ENCODE data around the gene ZNF865.

ZNF865 gene

GRCh38 chr19:55641426-55642152 lies 36.1 kb downstream of the ZNF865 start:
- DNase-seq (ENCODE audit: low read depth), result no peak
- peak overlapping the region; percentile 92 for H3K4me3 ChIP-seq (ENCODE audit: low read depth, low read length)

DNA sequence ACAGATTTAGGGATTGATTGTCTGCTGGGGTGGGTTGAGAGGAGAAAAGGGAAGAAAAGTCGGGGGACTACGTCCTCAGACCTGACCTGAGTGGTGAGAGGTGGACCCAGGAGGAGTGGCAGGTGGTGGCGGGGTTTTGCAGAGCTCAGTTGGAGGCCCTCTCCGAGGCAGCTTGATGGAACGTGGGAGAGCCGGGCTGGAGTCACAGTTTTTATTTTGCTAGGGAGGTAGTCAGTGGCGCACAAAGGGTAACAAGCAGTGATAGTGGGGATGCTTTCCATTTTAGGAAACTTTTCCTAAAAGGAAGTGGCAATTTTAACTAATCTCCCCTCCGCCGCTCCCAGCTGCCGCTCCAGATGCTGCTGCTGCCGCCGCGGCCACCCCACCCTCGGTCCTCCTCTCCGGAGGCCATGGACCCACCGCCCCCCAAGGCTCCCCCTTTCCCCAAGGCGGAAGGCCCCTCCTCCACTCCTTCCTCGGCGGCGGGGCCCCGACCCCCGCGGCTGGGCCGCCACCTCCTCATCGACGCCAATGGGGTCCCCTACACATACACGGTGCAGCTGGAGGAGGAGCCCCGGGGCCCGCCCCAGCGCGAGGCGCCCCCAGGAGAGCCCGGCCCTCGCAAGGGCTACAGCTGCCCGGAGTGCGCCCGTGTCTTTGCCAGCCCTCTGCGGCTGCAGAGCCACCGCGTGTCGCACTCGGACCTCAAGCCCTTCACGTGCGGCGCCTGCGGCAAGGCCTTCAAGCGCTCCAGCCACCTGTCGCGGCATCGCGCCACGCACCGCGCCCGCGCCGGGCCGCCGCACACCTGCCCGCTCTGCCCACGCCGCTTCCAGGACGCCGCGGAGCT lies 36.9 kb downstream of the ZNF865 start:
- DNase-seq (ENCODE audit: low read depth), result no peak
- H3K4me3 ChIP-seq (ENCODE audit: low read depth, low read length), result peak overlapping the region; percentile 92

DNA sequence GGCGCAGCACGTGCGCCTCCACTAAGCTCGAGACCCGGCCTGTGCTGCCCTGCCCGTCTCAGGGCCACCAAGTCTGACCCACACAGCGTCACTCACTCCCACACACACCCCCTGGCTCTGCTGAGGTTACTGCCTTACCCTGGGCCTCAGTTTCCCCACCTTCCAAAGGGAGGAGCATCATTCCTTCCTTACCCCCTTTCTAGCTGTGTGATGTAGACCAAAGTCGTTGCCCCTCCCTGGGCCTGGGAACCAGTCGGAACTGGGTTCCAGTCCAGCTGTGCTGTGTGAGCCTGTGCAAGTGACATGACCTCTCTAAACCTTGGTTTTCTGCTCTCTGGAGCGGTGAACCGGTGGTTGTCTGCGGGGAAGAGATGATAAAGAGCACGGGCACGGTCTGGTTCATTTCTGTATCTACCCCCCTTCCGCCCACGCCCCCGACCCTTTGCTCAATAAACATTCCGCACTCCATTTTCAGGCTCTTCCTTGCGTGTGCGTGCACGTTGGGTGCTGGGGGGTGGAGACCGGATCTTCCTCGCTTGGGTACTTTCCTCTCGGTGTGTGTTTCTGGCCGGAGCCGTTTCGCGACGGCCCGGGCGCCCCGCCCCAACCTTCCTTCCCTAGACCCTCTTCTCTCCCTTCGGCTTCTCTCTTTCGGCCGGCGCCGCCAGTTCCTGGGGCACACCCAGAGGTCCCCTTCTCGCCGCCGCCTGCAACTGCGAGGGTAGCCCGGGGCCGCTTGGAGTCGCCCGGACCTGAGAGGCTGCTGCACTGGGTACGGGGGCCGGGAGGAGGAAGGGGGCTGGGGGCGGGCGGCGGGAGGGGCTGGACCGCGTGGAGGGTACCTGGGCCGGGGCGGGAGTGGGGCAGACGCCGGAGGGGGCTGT lies 37.8 kb downstream of the ZNF865 start, which contains the start of gene ZNF581:
ZNF581 (plus strand) TSS at position 647 of the 884 bp plus-strand sequence. CDS start 923 bp downstream, outside the sequence.
- peak within 1 kb of the TSS; percentile 92 for H3K4me3 ChIP-seq (ENCODE audit: low read depth, low read length)
- DNase-seq (ENCODE audit: low read depth), result peak; percentile 40

DNA sequence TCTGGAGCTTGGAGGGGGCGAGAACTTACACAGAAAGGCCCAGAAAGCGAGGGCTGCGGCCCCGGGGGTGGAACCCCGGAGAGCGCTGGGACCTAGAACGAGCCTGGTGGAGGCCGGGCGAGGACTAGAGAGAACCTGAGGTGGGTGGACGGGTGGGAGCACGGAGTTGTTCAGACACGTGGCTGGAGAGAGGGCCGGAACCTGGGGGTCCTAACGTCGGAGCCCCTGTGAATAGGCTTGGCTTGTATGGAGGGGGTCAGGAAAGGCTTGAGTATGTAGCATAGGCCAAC lies 38.4 kb downstream of the ZNF865 start:
- H3K4me3 ChIP-seq (ENCODE audit: low read depth, low read length), result peak overlapping the region; percentile 92
- DNase-seq (ENCODE audit: low read depth), result no peak

- no peak for DNase-seq (ENCODE audit: low read depth)
- H3K4me3 ChIP-seq (ENCODE audit: low read depth, low read length), result peak overlapping the region; percentile 92
These were observed 38.9 kb downstream of the ZNF865 start for GRCh38 chr19:55644191-55644833.

DNA sequence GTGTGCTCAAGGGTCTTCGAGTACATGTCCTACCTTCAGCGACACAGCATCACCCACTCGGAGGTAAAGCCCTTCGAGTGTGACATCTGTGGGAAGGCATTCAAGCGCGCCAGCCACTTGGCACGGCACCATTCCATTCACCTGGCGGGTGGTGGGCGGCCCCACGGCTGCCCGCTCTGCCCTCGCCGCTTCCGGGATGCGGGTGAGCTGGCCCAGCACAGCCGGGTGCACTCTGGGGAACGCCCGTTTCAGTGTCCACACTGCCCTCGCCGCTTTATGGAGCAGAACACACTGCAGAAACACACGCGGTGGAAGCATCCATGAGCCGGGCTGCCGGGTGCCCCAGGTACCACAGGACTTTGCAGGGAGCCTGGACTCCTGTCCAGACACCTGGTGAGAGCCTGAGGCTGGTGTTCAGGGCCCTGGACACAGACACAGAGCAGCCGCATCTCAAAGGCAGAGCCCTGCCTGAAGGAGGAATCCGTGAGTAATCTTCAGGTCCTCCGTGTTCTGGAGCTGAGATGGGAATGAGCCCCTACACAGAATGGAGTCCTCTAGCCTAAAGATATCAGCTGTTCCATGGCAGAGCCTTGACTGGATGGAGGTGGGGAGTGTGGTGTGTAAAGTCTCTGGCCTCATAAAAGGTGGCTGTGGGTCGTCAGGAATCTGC lies 39.5 kb downstream of the ZNF865 start:
- no peak for DNase-seq (ENCODE audit: low read depth)
- H3K4me3 ChIP-seq (ENCODE audit: low read depth, low read length), result peak overlapping the region; percentile 92

DNA sequence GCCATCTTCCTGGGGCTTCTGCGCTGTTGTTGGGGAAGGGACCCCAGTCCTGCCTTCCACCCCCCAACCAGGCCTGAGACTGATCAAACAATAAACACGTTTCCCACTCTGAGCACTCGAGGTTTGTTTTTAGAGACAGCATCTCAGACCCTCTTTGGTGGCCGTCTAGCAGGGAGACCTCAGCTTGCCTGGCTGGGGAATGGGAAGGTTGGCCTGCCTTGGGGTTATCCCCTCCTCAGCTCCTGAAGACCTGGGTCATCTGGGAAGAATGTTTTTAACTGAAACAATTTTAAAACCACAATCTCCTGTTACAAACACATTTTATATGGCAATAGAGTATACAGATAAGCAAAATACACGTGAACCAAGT lies 40.0 kb downstream of the ZNF865 start:
- no peak overlapping the region for H3K4me3 ChIP-seq (ENCODE audit: low read depth, low read length)
- no peak for DNase-seq (ENCODE audit: low read depth)

GRCh38 chr19:55646889-55647731 lies 41.7 kb downstream of the ZNF865 start:
- H3K4me3 ChIP-seq (ENCODE audit: low read depth, low read length), result peak overlapping the region; percentile 76
- no peak for DNase-seq (ENCODE audit: low read depth)

DNA sequence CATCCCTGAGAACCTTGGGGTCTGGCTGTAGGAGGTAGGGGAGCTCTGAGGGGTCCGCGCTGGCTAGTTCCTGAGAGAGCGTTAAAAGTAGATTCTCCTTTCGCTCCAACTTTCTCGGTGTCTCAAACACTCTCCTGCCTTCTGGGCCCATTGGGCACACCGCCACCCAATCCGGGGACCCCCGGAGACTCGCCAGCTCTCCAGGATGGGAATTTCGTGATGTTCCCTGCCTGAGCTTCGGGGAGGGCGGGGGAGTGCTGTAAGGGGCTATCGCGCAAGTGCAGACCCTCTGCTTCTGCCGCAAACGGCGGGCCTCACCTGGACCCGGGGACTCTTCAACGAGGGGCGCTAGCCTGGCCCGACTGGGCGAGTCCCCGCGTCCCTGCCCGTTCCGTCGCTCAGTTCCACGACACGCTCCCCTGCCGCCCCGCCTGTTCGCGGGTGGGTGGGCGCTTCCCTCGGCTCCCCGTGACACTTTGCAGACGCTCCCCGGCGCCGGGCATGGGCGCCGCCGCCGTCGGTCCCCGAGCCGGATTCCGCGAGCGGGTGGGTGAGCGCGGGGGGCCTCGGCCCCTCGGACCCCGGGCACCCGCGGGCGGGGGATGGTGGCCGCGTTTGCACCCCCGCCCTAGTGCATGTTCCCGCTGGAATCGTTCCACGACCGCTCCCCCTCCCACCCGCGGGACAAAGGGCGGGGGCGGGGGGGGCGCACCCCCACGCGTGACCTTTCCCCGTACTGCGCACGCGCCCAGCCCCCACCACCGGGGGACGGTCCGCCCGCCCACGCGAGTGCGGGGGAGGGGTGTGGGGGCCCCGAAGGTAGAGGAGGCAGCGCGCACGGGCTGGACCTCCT lies 42.5 kb downstream of the ZNF865 start, which contains the start of gene CCDC106:
CCDC106 (plus strand) TSS at position 481 of the 853 bp plus-strand sequence. CDS start 835 bp downstream, outside the sequence.
- peak; percentile 43 for DNase-seq (ENCODE audit: low read depth)
- peak within 1 kb of the TSS; percentile 76 for H3K4me3 ChIP-seq (ENCODE audit: low read depth, low read length)

- H3K4me3 ChIP-seq (ENCODE audit: low read depth, low read length), result peak overlapping the region; percentile 76
- no peak for DNase-seq (ENCODE audit: low read depth)
These were observed 43.3 kb downstream of the ZNF865 start for GRCh38 chr19:55648585-55649267.

DNA sequence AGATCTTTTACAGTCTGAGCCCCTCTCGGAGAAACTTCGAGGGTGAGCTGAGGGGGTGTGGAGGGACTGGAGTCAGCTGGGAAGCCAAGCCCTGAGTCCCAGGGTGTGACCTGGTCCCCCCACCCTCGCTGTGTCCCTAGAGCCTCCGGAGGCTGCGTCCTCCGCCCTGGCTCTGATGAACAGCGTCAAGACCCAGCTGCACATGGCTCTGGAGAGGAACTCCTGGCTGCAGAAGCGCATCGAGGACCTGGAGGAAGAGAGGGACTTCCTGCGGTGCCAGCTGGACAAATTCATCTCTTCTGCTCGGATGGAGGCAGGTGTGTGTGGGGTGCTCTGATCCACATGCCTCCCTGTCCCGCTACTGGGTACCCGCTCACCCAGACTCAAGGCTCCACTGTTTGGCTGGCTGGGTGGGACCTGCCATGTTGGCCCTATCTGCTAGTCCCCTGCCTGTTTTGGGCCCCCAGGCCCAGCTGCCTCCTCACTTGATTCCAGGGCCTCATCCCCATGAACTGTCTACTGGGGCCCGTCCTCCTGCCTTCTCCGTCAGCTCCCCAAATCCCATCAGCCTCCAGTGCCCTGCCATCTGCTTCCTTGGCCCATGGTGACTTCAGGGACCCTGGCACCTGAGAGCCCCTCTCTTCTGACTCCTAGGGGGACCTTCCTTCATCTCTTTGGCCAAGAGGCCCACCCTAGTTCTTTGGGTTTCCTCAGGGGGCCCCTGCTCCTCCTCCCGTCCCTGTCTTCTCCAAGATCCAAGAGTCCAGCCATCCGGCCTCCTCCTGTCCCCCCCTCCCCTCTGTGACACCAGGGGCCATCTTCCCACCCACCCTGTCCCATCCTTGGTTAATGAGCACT lies 44.0 kb downstream of the ZNF865 start:
- DNase-seq (ENCODE audit: low read depth), result no peak
- H3K4me3 ChIP-seq (ENCODE audit: low read depth, low read length), result peak overlapping the region; percentile 76

- H3K4me3 ChIP-seq (ENCODE audit: low read depth, low read length), result no peak overlapping the region
- no peak for DNase-seq (ENCODE audit: low read depth)
These were observed 44.7 kb downstream of the ZNF865 start for GRCh38 chr19:55650126-55650557.

DNA sequence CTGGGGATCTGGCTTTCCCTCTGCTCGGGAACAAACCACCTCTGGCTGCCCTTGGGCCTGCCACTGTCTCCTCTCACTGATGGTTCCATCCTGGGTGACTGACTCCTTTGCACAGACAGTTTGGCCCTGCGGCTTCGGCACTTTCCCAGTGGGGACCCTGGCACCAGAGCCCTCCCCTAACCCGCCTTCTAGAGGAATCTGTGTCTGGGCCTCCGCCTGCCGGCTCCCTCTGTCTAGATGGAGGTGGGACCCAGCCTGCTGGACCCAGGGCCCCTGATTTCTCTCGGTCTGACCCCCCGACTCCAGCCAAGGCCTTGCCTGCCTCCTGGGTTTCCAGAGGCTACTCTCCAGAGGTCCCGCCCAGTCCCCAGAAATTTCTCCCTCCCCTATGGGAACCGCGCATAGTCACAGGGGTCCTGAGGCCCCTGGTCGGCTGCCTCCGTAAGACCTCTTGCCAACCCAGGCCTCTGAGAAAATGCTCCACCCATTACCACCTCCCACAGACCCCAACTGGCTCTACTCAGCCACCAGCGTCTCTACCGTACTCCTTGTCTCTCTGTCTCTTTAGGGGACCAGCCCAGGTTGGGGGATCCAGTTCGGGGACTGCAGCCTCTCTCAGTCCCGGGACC lies 45.3 kb downstream of the ZNF865 start:
- DNase-seq (ENCODE audit: low read depth), result no peak
- no peak overlapping the region for H3K4me3 ChIP-seq (ENCODE audit: low read depth, low read length)

- no peak for DNase-seq (ENCODE audit: low read depth)
- H3K4me3 ChIP-seq (ENCODE audit: low read depth, low read length), result no peak overlapping the region
These were observed 45.8 kb downstream of the ZNF865 start for GRCh38 chr19:55651236-55651635.

Data from skeletal muscle cell (primary cell).